NB4 (cell line): ENCODE measurements around the gene COMT.

Source experiments
- POLR2A ChIP-seq: IDR thresholded peaks from 2 replicates; pipeline ENCODE4 v1.6.1; 2011; ENCODE audit warnings: mild to moderate bottlenecking; ENCODE audit not compliant: insufficient read length; ENCODE audit errors: extremely low read depth
- TF ChIP-seq, protein P1 (sequence below): IDR thresholded peaks from one replicate; pipeline ENCODE4 v1.5.1; 2012; ENCODE audit warnings: low read depth, low read length
- TF ChIP-seq, protein P2 (sequence below): IDR thresholded peaks from 2 replicates; pipeline ENCODE4 v1.6.1; 2011; ENCODE audit warnings: low read depth, low read length

DNA sequence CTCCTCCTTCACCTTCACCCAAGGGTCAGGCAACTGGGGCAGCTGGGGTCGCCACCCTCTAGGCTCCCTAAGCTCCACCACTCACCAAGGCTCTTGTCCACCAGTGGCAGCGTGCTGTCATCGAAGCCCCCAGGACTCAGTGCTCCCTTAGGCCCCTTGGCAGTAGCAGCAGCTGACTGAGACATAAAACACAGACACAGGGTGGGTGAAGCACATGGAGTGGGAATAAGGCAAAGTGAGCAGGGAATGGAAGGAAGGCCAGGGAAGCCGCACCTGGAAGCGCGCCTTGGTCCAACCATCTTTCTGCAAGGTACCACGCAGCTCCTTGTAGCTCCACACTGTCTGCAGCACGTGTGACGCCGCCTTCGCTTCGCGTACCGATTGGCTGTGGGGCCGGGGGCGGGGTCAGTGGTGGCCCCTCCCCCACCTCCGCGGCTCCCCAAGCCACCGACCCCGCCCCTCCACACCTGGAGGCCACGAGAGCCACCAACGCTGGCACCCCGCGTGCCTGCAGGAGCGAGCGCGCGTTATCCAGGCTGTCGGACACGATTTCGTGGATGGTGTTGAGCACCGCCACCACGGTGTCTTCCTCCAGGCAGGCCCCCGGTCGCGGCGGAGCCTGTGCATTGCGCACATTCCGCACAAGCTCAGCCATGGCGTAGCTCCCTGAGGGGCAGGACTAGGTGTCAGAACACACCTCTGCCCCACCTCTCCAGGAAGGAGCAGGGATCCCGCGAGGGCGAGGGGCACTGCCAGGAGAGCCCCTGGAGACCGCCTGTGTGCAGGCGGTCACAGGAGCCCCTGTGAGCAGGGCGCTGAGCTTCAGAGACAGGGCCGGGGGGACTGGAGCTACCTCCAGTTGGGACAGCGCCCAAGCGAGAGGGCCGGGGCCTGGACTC, 31.3 kb downstream of the COMT start:
- TF ChIP-seq, protein P1, sequence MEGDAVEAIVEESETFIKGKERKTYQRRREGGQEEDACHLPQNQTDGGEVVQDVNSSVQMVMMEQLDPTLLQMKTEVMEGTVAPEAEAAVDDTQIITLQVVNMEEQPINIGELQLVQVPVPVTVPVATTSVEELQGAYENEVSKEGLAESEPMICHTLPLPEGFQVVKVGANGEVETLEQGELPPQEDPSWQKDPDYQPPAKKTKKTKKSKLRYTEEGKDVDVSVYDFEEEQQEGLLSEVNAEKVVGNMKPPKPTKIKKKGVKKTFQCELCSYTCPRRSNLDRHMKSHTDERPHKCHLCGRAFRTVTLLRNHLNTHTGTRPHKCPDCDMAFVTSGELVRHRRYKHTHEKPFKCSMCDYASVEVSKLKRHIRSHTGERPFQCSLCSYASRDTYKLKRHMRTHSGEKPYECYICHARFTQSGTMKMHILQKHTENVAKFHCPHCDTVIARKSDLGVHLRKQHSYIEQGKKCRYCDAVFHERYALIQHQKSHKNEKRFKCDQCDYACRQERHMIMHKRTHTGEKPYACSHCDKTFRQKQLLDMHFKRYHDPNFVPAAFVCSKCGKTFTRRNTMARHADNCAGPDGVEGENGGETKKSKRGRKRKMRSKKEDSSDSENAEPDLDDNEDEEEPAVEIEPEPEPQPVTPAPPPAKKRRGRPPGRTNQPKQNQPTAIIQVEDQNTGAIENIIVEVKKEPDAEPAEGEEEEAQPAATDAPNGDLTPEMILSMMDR: no peak
- TF ChIP-seq, protein P2, sequence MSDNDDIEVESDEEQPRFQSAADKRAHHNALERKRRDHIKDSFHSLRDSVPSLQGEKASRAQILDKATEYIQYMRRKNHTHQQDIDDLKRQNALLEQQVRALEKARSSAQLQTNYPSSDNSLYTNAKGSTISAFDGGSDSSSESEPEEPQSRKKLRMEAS: no peak
- TF ChIP-seq POLR2A: no peak
